ENCODE results near the gene NHSL2. TPM values are rescaled to one million over a fixed set of nuclear protein-coding genes. Genes with fewer than 3 reads are reported as not detected.
A peak's percentile ranks its signal among the peaks of the same experiment; 100 is the strongest.

NHSL2 gene
- total RNA-seq, 1 donor from 2014 or later: 0.36 TPM

DNA sequence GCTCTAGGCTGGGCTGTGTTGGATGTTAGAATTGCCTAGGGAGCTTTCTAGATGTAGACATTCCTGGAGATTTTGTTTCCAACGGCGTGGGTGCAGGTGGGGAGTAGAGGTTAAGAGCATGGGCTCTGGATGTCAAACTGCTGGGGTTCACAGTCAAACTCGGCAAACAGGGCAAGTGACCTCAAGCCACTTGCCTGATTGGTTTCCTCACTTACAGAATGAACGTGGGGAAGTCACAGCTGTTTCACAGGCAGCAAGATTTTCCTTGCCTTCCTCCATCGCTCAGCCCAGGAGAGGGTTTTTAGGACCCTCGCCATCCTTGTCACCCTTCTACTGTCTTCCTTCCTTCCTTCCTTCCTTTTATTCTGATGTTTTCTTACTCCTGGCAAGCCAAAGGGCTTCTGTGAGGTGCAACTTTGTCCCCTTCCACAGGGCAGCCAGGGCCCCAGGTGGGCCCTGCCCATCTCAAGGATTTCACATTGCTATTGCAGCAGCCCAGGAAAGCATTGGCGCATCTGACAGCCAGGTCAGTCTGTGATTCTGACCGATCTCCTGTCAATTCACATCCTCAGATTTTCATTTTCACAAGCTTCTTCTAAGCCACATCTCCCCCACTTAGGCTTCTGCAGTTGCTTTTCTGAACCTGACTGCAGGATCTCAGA, 214.0 kb downstream of the NHSL2 start:
- DNase-seq (ENCODE audit: low spot score): no peak
- H3K27ac Mint-ChIP-seq: no peak overlapping the region
- H3K4me3 Mint-ChIP-seq: no peak overlapping the region
- peaks cover 56% of the 10 kb centered on the region for H3K27me3 Mint-ChIP-seq (ENCODE audit: insufficient read depth)
- intact Hi-C loops (cut with micrococcal nuclease): no loop called here
- H3K4me1 Mint-ChIP-seq (ENCODE audit: low read depth): peaks cover 48% of the 10 kb centered on the region
- no peaks in the 10 kb centered on the region for H3K9me3 Mint-ChIP-seq
- peaks cover 3% of the 10 kb centered on the region for H3K36me3 Mint-ChIP-seq (ENCODE audit: low read depth)

DNA sequence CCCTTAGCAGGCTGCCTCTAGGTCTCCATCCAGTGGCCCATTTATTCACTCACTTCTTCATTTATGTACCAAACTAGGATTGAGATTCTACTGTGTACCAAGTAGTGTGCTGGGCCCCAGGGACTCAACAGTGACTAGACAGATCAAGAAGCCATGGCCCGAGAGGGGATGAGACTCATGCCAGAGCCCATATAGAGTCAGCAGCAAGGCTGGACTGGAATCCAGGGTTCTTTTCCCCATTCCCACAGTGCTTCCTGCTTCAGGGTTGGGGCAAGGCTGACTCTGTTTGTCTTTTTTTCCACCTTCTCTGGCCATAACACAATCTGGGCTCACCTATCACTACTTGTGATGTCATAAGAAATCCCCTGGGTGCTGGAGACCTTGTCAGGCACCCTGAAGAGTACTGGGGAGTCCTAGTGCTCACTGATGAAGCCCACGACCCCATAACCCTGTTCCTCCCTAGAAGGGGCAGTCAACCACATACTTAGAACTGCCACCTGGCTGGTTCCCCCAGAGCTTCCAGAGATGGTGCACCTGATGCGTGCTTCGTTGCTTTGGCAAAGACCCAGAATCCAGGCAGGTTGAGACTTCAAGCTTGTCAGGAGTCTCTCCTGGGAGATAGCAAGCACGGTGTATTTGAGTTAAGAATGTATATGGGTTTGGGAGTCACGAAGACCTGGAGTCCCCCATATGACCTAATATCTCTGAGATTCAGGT, 214.8 kb downstream of the NHSL2 start:
- intact Hi-C loops (cut with micrococcal nuclease): loop anchor here (1.0 to 2.0 kb wide), 4 partner anchors 20 to 126 kb away; no protein-coding TSS in a partner anchor
- H3K9me3 Mint-ChIP-seq: no peaks in the 10 kb centered on the region
- peaks cover 47% of the 10 kb centered on the region for H3K4me1 Mint-ChIP-seq (ENCODE audit: low read depth)
- H3K27ac Mint-ChIP-seq: no peak overlapping the region
- no peak overlapping the region for H3K4me3 Mint-ChIP-seq
- H3K36me3 Mint-ChIP-seq (ENCODE audit: low read depth): peaks cover 3% of the 10 kb centered on the region
- DNase-seq (ENCODE audit: low spot score): no peak
- H3K27me3 Mint-ChIP-seq (ENCODE audit: insufficient read depth): peaks cover 57% of the 10 kb centered on the region

DNA sequence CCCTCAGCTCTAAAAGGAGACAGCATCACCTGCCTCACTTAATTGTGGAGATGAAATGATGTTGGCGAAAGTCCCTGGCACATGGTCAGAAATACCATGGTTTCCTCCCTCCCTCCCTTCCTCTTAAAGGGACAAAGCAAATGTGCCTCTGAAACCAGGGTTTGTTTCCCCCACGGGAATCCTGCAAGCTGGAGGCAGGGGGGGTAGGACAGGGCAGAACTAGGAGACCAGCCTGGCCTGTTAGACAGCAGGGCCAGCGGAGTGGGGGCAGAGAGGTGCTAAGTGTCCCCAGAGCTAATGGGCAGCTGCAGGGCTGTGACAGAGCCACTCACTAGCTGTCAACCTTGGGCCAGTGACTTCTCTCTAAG, 215.4 kb downstream of the NHSL2 start:
- H3K4me1 Mint-ChIP-seq (ENCODE audit: low read depth): peaks cover 41% of the 10 kb centered on the region
- intact Hi-C loops (cut with micrococcal nuclease): loop anchor here (1.0 to 2.0 kb wide), 4 partner anchors 21 to 127 kb away; no protein-coding TSS in a partner anchor
- H3K9me3 Mint-ChIP-seq: no peaks in the 10 kb centered on the region
- peaks cover 55% of the 10 kb centered on the region for H3K27me3 Mint-ChIP-seq (ENCODE audit: insufficient read depth)
- no peak overlapping the region for H3K27ac Mint-ChIP-seq
- DNase-seq (ENCODE audit: low spot score): no peak
- peaks cover 3% of the 10 kb centered on the region for H3K36me3 Mint-ChIP-seq (ENCODE audit: low read depth)
- H3K4me3 Mint-ChIP-seq: no peak overlapping the region

DNA sequence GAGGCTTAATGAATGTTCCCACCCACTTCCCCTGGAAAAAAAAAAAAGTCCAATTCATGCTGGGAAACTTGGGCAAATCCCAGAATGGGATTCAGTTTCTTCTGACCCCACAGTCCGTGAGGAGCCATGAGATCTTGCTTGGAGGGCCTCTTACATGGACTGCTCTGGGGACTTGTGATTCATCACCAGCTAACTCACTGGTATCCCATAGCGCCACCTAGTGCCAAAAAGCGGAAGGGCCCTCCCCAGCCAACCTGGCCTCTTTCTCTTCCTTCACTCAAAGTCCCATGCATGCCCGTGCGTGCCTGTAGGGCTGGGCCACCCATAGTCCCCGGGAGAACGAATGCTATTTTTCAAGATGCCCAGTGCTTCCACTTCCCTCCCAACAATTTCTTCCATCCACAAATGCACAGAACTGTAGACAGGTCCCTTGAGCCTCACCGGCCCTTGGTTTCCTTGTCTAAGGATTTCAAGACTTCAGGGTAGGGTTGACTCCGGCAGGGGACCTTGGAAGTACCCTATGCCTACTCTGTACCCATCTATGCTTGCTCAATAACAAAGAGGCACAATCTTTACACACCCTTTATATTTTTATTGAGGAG, 216.0 kb downstream of the NHSL2 start:
- Mint-ChIP-seq H3K4me3 (no peak overlapping the region), H3K36me3 (ENCODE audit: low read depth) (peaks cover 3% of the 10 kb centered on the region), H3K27me3 (ENCODE audit: insufficient read depth) (peaks cover 55% of the 10 kb centered on the region), H3K27ac (no peak overlapping the region), H3K4me1 (ENCODE audit: low read depth) (peaks cover 35% of the 10 kb centered on the region), H3K9me3 (no peaks in the 10 kb centered on the region)
- peak; percentile 64 for DNase-seq (ENCODE audit: low spot score)
- intact Hi-C loops (cut with micrococcal nuclease): loop anchor here (1.0 to 2.0 kb wide), 4 partner anchors 21 to 127 kb away; no protein-coding TSS in a partner anchor

DNA sequence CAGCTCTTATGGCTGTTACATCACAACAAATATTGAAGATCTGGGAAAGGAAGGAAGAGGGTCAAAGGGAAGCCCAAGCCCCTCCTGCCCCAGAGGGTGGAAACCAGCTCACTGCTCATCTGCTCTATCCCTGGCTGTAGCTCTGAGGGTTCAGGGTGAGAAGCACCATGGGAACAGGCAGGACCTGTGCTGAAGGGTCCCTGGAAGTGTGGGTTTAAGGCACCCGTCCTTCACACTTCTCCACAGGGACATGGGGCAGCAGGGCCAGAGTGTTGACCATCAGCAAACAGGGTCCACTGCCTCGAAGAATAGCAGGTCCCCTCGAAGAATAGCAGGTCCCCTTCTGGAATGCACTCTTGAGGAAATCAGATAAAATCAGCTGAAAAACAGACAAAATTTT, 216.7 kb downstream of the NHSL2 start:
- no peak overlapping the region for H3K27ac Mint-ChIP-seq
- no peak for DNase-seq (ENCODE audit: low spot score)
- H3K9me3 Mint-ChIP-seq: no peaks in the 10 kb centered on the region
- H3K4me1 Mint-ChIP-seq (ENCODE audit: low read depth): peaks cover 34% of the 10 kb centered on the region
- peaks cover 3% of the 10 kb centered on the region for H3K36me3 Mint-ChIP-seq (ENCODE audit: low read depth)
- H3K4me3 Mint-ChIP-seq: no peak overlapping the region
- intact Hi-C loops (cut with micrococcal nuclease): loop anchor here (2.0 kb wide), 1 partner anchor 79 kb away; no protein-coding TSS in a partner anchor
- peaks cover 58% of the 10 kb centered on the region for H3K27me3 Mint-ChIP-seq (ENCODE audit: insufficient read depth)

DNA sequence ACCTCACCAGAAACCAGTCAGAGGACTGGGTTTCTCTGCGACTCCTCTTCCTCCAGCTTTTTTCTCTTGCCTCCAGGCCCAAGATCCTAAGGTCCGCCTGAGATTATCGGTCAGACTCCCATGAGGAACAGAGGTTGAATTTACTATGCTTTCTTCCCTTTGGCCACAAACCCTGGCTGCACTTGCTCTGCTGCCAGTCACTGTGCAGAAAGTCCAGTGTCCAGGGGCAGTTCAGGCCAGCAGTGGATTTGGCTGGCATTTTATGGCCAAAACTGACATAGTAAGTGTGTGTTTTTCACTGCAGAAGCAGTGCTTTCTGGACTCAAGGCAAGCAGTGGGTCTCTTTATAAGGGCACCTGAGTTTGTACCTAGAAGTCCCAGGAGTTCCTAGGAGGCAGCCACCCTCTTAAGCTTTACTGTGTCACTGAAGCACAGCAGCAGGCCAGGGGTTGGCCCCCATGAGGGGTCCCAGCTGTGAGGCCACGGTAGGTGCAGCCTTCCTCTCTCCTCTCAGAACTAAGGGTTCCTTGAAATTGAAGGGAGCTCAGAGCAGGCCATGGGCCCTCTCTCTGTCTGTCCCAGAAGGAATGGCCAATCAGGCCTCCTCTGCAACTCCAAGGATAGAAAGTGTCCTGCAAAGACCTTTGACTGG, 217.7 kb downstream of the NHSL2 start:
- Mint-ChIP-seq H3K4me1 (ENCODE audit: low read depth) (peaks cover 27% of the 10 kb centered on the region), H3K27me3 (ENCODE audit: insufficient read depth) (peaks cover 58% of the 10 kb centered on the region), H3K27ac (no peak overlapping the region), H3K36me3 (ENCODE audit: low read depth) (no peaks in the 10 kb centered on the region), H3K4me3 (no peak overlapping the region), H3K9me3 (no peaks in the 10 kb centered on the region)
- intact Hi-C loops (cut with micrococcal nuclease): no loop called here
- DNase-seq (ENCODE audit: low spot score): no peak

DNA sequence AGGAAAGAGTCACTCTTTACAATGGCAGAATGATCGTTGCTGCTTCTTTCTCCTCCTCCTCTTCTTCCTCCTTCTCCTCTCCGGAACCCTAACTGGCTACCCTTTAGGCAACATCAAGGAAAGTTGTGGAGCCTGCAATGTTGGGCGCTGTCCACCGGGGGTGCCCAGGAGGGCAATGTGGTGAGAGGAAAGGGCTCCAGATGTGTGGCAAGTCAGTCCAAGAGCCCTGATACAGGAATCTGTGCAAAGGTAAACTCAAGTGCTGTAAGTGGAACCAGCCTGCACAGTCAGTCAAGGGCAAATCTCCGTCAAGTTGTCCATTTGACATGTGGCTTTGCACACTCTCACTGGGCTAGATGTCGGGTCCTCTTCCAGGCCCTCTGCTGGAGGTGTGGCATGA, 218.2 kb downstream of the NHSL2 start:
- DNase-seq (ENCODE audit: low spot score): no peak
- no peak overlapping the region for H3K4me3 Mint-ChIP-seq
- H3K4me1 Mint-ChIP-seq (ENCODE audit: low read depth): peaks cover 25% of the 10 kb centered on the region
- intact Hi-C loops (cut with micrococcal nuclease): no loop called here
- no peaks in the 10 kb centered on the region for H3K36me3 Mint-ChIP-seq (ENCODE audit: low read depth)
- H3K27me3 Mint-ChIP-seq (ENCODE audit: insufficient read depth): peaks cover 62% of the 10 kb centered on the region
- no peaks in the 10 kb centered on the region for H3K9me3 Mint-ChIP-seq
- H3K27ac Mint-ChIP-seq: no peak overlapping the region

DNA sequence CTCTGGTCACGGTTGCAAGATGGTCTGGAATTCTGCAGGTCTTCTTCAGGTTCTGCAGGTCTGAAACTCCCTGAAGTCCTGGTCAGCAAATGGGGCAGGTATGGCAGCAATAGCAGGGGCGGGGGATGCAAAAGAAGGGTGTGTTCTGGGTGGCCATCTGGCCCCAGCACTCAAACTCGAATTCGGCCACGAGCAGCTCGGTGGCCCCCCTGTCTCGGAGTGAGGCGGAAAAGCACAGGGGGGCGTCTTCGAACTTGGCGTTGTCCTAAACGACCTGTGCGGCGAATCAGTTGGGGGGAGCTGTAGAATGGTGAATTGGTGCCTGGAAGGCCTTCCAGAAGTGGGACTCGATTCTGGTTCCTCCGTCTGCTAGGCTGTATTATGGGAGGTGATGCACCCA, 219.0 kb downstream of the NHSL2 start:
- Mint-ChIP-seq H3K9me3 (no peaks in the 10 kb centered on the region), H3K27me3 (ENCODE audit: insufficient read depth) (peaks cover 61% of the 10 kb centered on the region), H3K27ac (no peak overlapping the region), H3K36me3 (ENCODE audit: low read depth) (no peaks in the 10 kb centered on the region), H3K4me3 (no peak overlapping the region), H3K4me1 (ENCODE audit: low read depth) (peaks cover 20% of the 10 kb centered on the region)
- no peak for DNase-seq (ENCODE audit: low spot score)
- intact Hi-C loops (cut with micrococcal nuclease): no loop called here

DNA sequence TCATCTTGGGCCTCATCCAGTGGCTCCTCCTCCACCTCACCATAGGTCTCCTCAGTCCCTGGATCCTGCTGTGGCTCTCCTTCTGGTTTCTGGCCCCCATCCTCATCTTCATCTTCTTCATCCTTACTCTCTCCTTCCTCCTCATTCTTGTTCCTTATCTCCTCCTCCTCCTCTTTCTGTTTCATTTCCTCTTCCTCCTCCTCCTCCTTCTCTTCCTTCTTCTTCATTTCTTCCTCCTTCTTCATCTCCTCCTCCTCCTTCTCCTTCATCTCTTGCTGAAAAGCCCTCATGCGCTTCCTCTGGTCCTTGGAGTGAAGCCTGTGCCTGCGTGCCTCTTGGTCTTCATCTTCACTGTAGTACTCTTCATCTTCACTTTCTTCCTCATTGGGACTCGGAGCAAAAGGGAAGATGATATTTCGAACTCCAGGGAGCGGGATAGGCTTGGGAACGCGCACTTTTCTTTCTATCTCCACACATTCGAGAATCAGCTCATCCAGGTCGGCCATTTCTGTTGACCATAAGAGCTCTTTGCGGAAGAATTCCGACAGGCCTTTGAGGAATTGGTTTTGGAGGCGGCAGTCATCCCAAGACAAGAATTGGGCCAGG, 219.6 kb downstream of the NHSL2 start:
- H3K9me3 Mint-ChIP-seq: no peaks in the 10 kb centered on the region
- H3K4me3 Mint-ChIP-seq: no peak overlapping the region
- H3K27ac Mint-ChIP-seq: no peak overlapping the region
- H3K4me1 Mint-ChIP-seq (ENCODE audit: low read depth): peaks cover 14% of the 10 kb centered on the region
- intact Hi-C loops (cut with micrococcal nuclease): no loop called here
- DNase-seq (ENCODE audit: low spot score): no peak
- H3K36me3 Mint-ChIP-seq (ENCODE audit: low read depth): no peaks in the 10 kb centered on the region
- H3K27me3 Mint-ChIP-seq (ENCODE audit: insufficient read depth): peaks cover 62% of the 10 kb centered on the region

DNA sequence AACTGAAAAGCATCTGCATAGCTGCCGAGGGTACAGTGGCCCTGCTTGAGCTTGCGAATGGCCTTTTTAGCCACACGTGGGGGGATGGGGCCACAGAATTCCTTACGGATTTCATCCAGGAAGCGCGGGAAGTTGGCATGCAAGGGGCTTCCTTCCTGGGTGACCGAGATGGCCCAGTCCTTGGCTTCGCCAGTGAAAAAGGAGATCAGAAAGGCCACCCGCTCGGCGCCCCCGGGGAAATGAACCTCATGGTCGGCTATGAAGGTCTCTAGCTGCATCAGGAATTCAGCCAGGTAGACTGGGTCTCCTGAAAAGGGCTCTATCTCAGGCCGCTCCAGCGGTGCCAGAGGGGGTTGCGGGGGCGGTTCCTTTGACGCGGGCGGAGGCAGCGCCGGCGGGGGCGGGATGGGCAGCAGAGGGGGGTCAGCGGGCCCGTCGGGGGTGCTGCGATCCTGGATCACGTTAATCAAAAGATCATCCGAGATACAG, 220.2 kb downstream of the NHSL2 start:
- H3K27ac Mint-ChIP-seq: no peak overlapping the region
- H3K4me1 Mint-ChIP-seq (ENCODE audit: low read depth): peaks cover 11% of the 10 kb centered on the region
- no peak overlapping the region for H3K4me3 Mint-ChIP-seq
- no peaks in the 10 kb centered on the region for H3K9me3 Mint-ChIP-seq
- no peak for DNase-seq (ENCODE audit: low spot score)
- intact Hi-C loops (cut with micrococcal nuclease): loop anchor here (1.0 kb wide), 1 partner anchor 50 kb away; the partner anchor contains the start of gene PIN4
- no peaks in the 10 kb centered on the region for H3K36me3 Mint-ChIP-seq (ENCODE audit: low read depth)
- peaks cover 61% of the 10 kb centered on the region for H3K27me3 Mint-ChIP-seq (ENCODE audit: insufficient read depth)

DNA sequence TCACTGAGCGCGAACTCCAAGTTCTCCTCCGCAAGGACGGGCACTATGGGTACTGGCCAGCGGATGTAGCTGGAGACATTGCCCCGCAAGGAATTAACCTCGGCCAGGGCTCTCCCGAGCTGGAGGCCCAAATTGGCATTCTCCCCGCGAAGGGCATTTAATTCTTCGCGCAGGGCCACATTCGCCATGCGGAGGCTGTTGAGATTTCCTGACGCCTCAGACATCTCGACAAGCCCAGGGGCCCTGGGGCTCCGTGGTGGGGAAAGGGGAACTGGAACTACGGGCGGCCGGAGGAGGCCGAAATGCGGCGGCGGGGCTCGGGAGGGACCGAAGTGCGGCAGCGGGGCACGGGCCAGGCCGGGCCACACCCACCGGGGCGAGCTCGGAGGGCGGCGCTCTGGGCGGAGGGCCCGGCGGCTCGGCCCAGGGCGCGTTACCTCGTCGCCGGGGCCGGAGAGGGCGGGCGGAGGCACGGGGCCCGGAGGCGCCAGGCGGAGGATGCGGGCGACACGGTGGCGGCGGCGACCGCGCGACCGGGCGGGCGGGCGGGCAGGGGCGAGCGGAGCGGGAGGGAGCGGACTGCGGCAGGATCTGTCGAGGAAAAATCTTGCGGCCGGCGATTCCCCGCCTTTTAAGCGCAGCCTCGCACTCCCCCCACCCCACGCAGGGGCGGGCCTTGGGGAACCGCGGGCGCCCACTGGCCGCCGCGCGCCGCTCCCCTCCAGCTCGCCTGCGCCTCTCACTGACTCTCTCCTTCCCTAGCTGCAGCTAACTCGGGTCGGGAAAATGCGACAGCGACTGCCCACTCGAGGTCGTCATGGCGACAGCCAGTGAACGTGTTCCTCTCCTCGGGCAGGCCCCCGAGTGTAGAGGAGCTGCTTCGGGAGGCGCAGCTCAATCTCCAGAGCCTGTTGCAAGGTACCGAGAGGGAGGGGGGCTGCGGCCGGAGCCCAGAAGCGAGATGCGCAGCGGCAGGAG, 221.0 kb downstream of the NHSL2 start, which contains the start of gene RTL5:
TSS of gene RTL5 (minus strand) at position 599 of the 978 bp plus-strand sequence.
- peaks cover 7% of the 10 kb centered on the region for H3K4me1 Mint-ChIP-seq (ENCODE audit: low read depth)
- H3K27ac Mint-ChIP-seq: no peak within 1 kb of the TSS
- intact Hi-C loops (cut with micrococcal nuclease): loop anchor here (1.0 kb wide), 1 partner anchor 50 kb away; the partner anchor contains the start of gene PIN4
- no peak for DNase-seq (ENCODE audit: low spot score)
- H3K36me3 Mint-ChIP-seq (ENCODE audit: low read depth): no peaks in the 10 kb centered on the region
- H3K4me3 Mint-ChIP-seq: peak within 1 kb of the TSS; percentile 43
- H3K9me3 Mint-ChIP-seq: no peaks in the 10 kb centered on the region
- H3K27me3 Mint-ChIP-seq (ENCODE audit: insufficient read depth): peaks cover 58% of the 10 kb centered on the region
